GM12878 (cell line): Measurements from ENCODE around the gene TGFBI. TPM values are rescaled to one million over a fixed set of nuclear protein-coding genes. Genes with fewer than 3 reads are reported as not detected.

Source experiments
- ATAC-seq: fragments of 200-7000 bp; cut with Tn5 transposase; 3 replicates; pipeline ENCODE4 v1.9.1; 2020; ENCODE audit warnings: mild to moderate bottlenecking, moderate library complexity
- BruUV-seq: library from RNA; stranded (reverse); fragments of 400-500 nt; replicated peaks from 2 replicates; lab custom pipeline; 2021; lab: Mats Ljungman, UMichigan
- CTCF ChIA-PET: fragments of 300-600 bp; sonication (Branson Sonifier 250); formaldehyde crosslinking; extraction: SDS; loops from one replicate; lab custom pipeline; 2021; ENCODE audit warnings: inconsistent platforms; lab: Yijun Ruan, JAX
- POLR2A ChIA-PET: fragments of 350-600 bp; formaldehyde crosslinking; extraction: SDS; loops from one replicate; lab custom pipeline; 2021; ENCODE audit warnings: inconsistent platforms; lab: Charles Lee
- RAD21 ChIA-PET: fragments of 300-600 bp; sonication (Branson Sonifier 250); formaldehyde crosslinking; loops from one replicate; lab custom pipeline; 2023; ENCODE audit warnings: antibody characterized with exemption; ENCODE audit not compliant: unreplicated experiment; lab: Charles Lee
- SMC1A ChIA-PET: fragments of 300-600 bp; sonication (Branson Sonifier 250); formaldehyde crosslinking; loops from one replicate; lab custom pipeline; 2023; ENCODE audit not compliant: unreplicated experiment, uncharacterized antibody; lab: Charles Lee
- DNase-seq: peaks from one replicate; pipeline ENCODE4 v3.0.0-alpha.2; 2011; ENCODE audit warnings: low read depth, low spot score
- FAIRE-seq: peaks from 3 replicates; lab custom pipeline; 2011; peaks lifted over from hg19 to GRCh38; lab: Jason Lieb, UNC
- H2AFZ ChIP-seq: 2 replicates; pipeline ENCODE4 v1.6.0; 2011; ENCODE audit warnings: low read depth, low read length, control low read depth; ENCODE audit not compliant: control insufficient read depth
- H3K27ac ChIP-seq: 2 replicates; pipeline ENCODE4 v1.5.1; 2011; ENCODE audit warnings: control low read depth; ENCODE audit not compliant: control insufficient read depth, insufficient read depth
- H3K27me3 ChIP-seq, 2 experiments: replicated peaks in 1 of 2; 2 replicates each; pipeline versions ENCODE4 v1.6.0 to v1.6.1; 2011; ENCODE audit warnings: low read length in 1 of 2; ENCODE audit not compliant: control insufficient read depth in 2 of 2, insufficient read depth in 2 of 2
- H3K36me3 ChIP-seq, 2 experiments: 2 replicates each; pipeline ENCODE4 v1.5.1; 2011; ENCODE audit warnings: low read length in 1 of 2; ENCODE audit not compliant: control insufficient read depth in 2 of 2, insufficient read depth in 2 of 2
- H3K4me1 ChIP-seq: 2 replicates; pipeline ENCODE4 v1.6.1; 2011; ENCODE audit warnings: mild to moderate bottlenecking, low read length, moderate library complexity, mixed read lengths; ENCODE audit not compliant: control insufficient read depth, insufficient read depth
- H3K4me2 ChIP-seq: 2 replicates; pipeline ENCODE4 v1.6.0; 2011; ENCODE audit warnings: control low read depth; ENCODE audit not compliant: control insufficient read depth, insufficient read depth
- H3K4me3 ChIP-seq: fragments of 200-600 bp; sonication (generic); 2 replicates; pipeline ENCODE4 v1.5.1; 2016
- H3K79me2 ChIP-seq: 2 replicates; pipeline ENCODE4 v1.6.0; 2011; ENCODE audit warnings: low read length; ENCODE audit not compliant: control insufficient read depth, insufficient read depth
- H3K9ac ChIP-seq: 2 replicates; pipeline ENCODE4 v1.8.0; 2011; ENCODE audit warnings: low read length, control low read depth, mixed read lengths; ENCODE audit not compliant: control insufficient read depth, insufficient read depth
- H3K9me3 ChIP-seq: replicated peaks from 3 replicates; pipeline ENCODE4 v1.5.1; 2011; ENCODE audit warnings: mild to moderate bottlenecking, low read length; ENCODE audit not compliant: control insufficient read depth, insufficient read depth
- H4K20me1 ChIP-seq: 2 replicates; pipeline ENCODE4 v1.6.0; 2011; ENCODE audit not compliant: control insufficient read depth, insufficient read depth
- BMI1 ChIP-seq: fragments of 450-650 bp; IDR thresholded peaks from 2 replicates; pipeline ENCODE4 v1.6.1; 2016; ENCODE audit warnings: mild to moderate bottlenecking, moderate library complexity, borderline replicate concordance
- CREM ChIP-seq: IDR thresholded peaks from 2 replicates; pipeline ENCODE4 v1.6.1; 2014; ENCODE audit warnings: antibody characterized with exemption, low read depth
- NFXL1 ChIP-seq: fragments of 450-650 bp; IDR thresholded peaks from 2 replicates; pipeline ENCODE4 v1.6.1; 2017; ENCODE audit warnings: antibody characterized with exemption, mild to moderate bottlenecking, borderline replicate concordance
- RAD21 ChIP-seq: IDR thresholded peaks from 2 replicates; pipeline ENCODE4 v1.6.1; 2011; ENCODE audit warnings: mild to moderate bottlenecking, low read depth, low read length, moderate library complexity; ENCODE audit not compliant: insufficient read depth
- STAT1 ChIP-seq: fragments of 450-650 bp; conservative IDR thresholded peaks from 2 replicates; pipeline ENCODE4 v1.6.1; 2014; ENCODE audit warnings: antibody characterized with exemption, mild to moderate bottlenecking
- SUPT20H ChIP-seq: IDR thresholded peaks from 2 replicates; pipeline ENCODE4 v1.6.1; 2011; ENCODE audit warnings: low read depth, mild to moderate bottlenecking, low read length, moderate library complexity, borderline replicate concordance; ENCODE audit not compliant: control insufficient read depth
- YY1 ChIP-seq: IDR thresholded peaks from 2 replicates; pipeline ENCODE4 v1.6.1; 2011; ENCODE audit warnings: low read depth, mild to moderate bottlenecking, low read length
- WGBS: methylation state at CpG from one replicate; pipeline ENCODE4 v1.1.6; 2016; ENCODE audit warnings: low lambda C conversion rate; ENCODE audit not compliant: insufficient replicate concordance, insufficient coverage; ENCODE audit errors: missing lambda C conversion rate; 5-methylcytosine and 5-hydroxymethylcytosine counted together
- in situ Hi-C: fragments of 300-500 bp; cut with MboI; formaldehyde crosslinking; loops from 9 replicates; pipeline ENCODE4 v1.14.3; 2018; ENCODE audit warnings: mixed read lengths
- intact Hi-C: fragments of 100-400 bp; cut with micrococcal nuclease; formaldehyde crosslinking; loops from one replicate; pipeline ENCODE4 v1.14.2; 2022; ENCODE audit not compliant: unreplicated experiment
- polyA plus RNA-seq, 11 experiments: library from polyadenylated mRNA; depleted of rRNA in 4 of 11; unstranded in 6 of 11; stranded (reverse) in 5 of 11; fragments of >200 nt; fragmentation: Nextera tagmentation in 4 of 11; fragmentation: Illumina TruSeq in 1 of 11; extraction: Ambion mirVana in 4 of 11; extraction: Trizol in 1 of 11; gene quantifications; 1 replicate in 1 of 11; 2 replicates in 10 of 11; pipeline versions ENCODE4 v1.2.1 to v1.2.3, GENCODE V29; 2011 to 2016; ENCODE audit warnings: inconsistent platforms in 2 of 11, missing spikeins in 2 of 11, low read depth in 1 of 11
- total RNA-seq, 4 experiments: library from RNA; depleted of rRNA in 3 of 4; stranded (reverse); fragments of >200 nt in 3 of 4; fragmentation: Illumina TruSeq in 1 of 4; extraction: Trizol in 1 of 4; gene quantifications; 2 replicates each; pipeline versions ENCODE4 v1.2.1 to v1.2.3, GENCODE V29; 2013 to 2021
- TF ChIP-seq, protein P1 (sequence below): fragments of 450-650 bp; IDR thresholded peaks from 2 replicates; pipeline ENCODE4 v1.6.1; 2017; ENCODE audit warnings: mild to moderate bottlenecking, moderate library complexity
- TF ChIP-seq, protein P2 (sequence below): fragments of 450-650 bp; IDR thresholded peaks from 2 replicates; pipeline ENCODE4 v1.6.1; 2017; ENCODE audit warnings: antibody characterized with exemption, mild to moderate bottlenecking, moderate library complexity
- TF ChIP-seq, protein P3 (sequence below): IDR thresholded peaks from 2 replicates; pipeline ENCODE4 v1.6.1; 2011; ENCODE audit warnings: low read depth, low read length, improper control_type of control experiment, borderline replicate concordance

TGFBI gene
- total and polyA plus RNA-seq, 10 of the 15 experiments (the other 5 are each of a cell fraction or from before 2014, with no cell fraction given), result 0.12 to 1.8 (median 0.19) TPM

DNA sequence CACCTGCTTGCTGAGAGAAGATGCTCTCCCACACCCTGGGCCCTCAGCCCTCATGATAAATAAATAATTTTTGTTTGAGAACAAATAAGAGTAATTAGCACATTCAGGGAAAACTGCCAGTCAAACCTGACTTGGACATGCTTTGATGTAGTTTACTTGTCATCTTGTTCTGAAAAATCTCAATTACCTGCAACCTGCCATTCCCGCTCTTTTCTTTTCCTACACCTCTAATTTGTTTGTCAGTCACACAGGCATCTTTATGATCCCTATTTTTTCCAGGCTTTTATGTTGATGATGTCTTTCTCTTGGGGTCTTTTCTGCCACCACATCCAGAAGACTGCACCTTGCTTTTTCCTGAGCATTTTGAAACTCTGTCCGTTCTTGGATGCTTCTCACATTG lies 28.6 kb upstream of the TGFBI start (continued):
- TF ChIP-seq, protein P1, sequence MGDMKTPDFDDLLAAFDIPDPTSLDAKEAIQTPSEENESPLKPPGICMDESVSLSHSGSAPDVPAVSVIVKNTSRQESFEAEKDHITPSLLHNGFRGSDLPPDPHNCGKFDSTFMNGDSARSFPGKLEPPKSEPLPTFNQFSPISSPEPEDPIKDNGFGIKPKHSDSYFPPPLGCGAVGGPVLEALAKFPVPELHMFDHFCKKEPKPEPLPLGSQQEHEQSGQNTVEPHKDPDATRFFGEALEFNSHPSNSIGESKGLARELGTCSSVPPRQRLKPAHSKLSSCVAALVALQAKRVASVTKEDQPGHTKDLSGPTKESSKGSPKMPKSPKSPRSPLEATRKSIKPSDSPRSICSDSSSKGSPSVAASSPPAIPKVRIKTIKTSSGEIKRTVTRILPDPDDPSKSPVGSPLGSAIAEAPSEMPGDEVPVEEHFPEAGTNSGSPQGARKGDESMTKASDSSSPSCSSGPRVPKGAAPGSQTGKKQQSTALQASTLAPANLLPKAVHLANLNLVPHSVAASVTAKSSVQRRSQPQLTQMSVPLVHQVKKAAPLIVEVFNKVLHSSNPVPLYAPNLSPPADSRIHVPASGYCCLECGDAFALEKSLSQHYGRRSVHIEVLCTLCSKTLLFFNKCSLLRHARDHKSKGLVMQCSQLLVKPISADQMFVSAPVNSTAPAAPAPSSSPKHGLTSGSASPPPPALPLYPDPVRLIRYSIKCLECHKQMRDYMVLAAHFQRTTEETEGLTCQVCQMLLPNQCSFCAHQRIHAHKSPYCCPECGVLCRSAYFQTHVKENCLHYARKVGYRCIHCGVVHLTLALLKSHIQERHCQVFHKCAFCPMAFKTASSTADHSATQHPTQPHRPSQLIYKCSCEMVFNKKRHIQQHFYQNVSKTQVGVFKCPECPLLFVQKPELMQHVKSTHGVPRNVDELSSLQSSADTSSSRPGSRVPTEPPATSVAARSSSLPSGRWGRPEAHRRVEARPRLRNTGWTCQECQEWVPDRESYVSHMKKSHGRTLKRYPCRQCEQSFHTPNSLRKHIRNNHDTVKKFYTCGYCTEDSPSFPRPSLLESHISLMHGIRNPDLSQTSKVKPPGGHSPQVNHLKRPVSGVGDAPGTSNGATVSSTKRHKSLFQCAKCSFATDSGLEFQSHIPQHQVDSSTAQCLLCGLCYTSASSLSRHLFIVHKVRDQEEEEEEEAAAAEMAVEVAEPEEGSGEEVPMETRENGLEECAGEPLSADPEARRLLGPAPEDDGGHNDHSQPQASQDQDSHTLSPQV, result no peak
- TF ChIP-seq BMI1 (no peak), NFXL1 (no peak)

DNA sequence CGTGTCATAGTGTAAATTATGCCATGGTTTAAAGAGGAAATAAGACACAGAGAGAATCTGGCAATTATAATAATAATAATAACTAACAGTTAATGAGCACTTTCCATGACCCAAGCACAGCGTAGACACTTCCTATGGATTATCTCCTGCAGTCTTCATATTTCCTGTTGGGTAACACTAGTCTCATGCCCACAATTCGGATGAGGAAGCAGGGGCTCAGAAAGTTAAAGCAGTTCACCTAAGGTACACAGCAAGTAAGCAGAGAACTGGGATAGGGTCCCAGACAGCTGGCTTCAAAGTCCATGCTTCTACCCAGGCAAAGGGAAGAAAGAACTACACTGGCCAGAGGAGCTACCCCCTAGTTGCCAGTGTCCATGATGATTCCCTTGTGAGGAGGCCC lies 27.9 kb upstream of the TGFBI start:
- CTCF ChIA-PET, result interaction anchor here (1.1 kb wide), 1 partner anchor 19 kb away, joined by 4 read pairs; no protein-coding TSS in a partner anchor
- no TSS peak for BruUV-seq
- RAD21 ChIA-PET, result no interaction called here

More for the DNA sequence above, 27.9 kb upstream of the TGFBI start:
- no peak for ATAC-seq
- H3K27ac ChIP-seq, result no peak overlapping the region
- no peak for DNase-seq
- 22% methylated on average over 3 of the region's 3 CpGs for WGBS
- no peaks in the 10 kb centered on the region for H3K4me1 ChIP-seq
- TF ChIP-seq STAT1, result no peak
- TF ChIP-seq RAD21, result no peak
- TF ChIP-seq SUPT20H, result no peak
- TF ChIP-seq, protein P2, sequence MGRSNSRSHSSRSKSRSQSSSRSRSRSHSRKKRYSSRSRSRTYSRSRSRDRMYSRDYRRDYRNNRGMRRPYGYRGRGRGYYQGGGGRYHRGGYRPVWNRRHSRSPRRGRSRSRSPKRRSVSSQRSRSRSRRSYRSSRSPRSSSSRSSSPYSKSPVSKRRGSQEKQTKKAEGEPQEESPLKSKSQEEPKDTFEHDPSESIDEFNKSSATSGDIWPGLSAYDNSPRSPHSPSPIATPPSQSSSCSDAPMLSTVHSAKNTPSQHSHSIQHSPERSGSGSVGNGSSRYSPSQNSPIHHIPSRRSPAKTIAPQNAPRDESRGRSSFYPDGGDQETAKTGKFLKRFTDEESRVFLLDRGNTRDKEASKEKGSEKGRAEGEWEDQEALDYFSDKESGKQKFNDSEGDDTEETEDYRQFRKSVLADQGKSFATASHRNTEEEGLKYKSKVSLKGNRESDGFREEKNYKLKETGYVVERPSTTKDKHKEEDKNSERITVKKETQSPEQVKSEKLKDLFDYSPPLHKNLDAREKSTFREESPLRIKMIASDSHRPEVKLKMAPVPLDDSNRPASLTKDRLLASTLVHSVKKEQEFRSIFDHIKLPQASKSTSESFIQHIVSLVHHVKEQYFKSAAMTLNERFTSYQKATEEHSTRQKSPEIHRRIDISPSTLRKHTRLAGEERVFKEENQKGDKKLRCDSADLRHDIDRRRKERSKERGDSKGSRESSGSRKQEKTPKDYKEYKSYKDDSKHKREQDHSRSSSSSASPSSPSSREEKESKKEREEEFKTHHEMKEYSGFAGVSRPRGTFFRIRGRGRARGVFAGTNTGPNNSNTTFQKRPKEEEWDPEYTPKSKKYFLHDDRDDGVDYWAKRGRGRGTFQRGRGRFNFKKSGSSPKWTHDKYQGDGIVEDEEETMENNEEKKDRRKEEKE, result no peak
- no peak for TF ChIP-seq YY1
- TF ChIP-seq CREM, result no peak
- TF ChIP-seq, protein P3, sequence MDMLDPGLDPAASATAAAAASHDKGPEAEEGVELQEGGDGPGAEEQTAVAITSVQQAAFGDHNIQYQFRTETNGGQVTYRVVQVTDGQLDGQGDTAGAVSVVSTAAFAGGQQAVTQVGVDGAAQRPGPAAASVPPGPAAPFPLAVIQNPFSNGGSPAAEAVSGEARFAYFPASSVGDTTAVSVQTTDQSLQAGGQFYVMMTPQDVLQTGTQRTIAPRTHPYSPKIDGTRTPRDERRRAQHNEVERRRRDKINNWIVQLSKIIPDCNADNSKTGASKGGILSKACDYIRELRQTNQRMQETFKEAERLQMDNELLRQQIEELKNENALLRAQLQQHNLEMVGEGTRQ, result no peak
- H3K4me2 ChIP-seq, result no peak overlapping the region
- intact Hi-C loops, result no loop called here
- H3K79me2 ChIP-seq, result no peaks in the 10 kb centered on the region
- H4K20me1 ChIP-seq, result no peaks in the 10 kb centered on the region
- no peak overlapping the region for H3K9ac ChIP-seq
- H3K36me3 ChIP-seq, result no peaks in the 10 kb centered on the region
- H3K4me3 ChIP-seq, result no peak overlapping the region
- H3K27me3 ChIP-seq, result peaks cover 0 to 3% of the 10 kb centered on the region in 2 experiments; a peak in 2 of 4 replicates
- no peaks in the 10 kb centered on the region for H3K9me3 ChIP-seq
- no peak for FAIRE-seq
- no peak overlapping the region for H2AFZ ChIP-seq
- POLR2A ChIA-PET, result no interaction called here
- in situ Hi-C loops, result no loop called here
- SMC1A ChIA-PET, result no interaction called here
